HepG2 (cell line): ENCODE results near the gene TCF25. TPM values are rescaled to one million over a fixed set of nuclear protein-coding genes. Genes with fewer than 3 reads are reported as not detected.

Source experiments
- FOXO1 ChIP-seq: sonication (generic); formaldehyde crosslinking; IDR thresholded peaks from 2 replicates; pipeline ENCODE4 v1.4.0; 2020; ENCODE audit warnings: missing genetic modification reagents
- GATAD2A ChIP-seq: IDR thresholded peaks from 2 replicates; pipeline ENCODE4 v1.6.1; 2016
- JUND ChIP-seq: sonication (generic); formaldehyde crosslinking; IDR thresholded peaks from 2 replicates; pipeline ENCODE4 v1.8.0; 2022; ENCODE audit warnings: mild to moderate bottlenecking, missing genetic modification reagents
- NR1H2 ChIP-seq: sonication (generic); formaldehyde crosslinking; IDR thresholded peaks from 2 replicates; pipeline ENCODE4 v1.8.1; 2022; ENCODE audit warnings: low read depth, missing genetic modification reagents, borderline replicate concordance
- SMYD3 ChIP-seq: sonication (generic); formaldehyde crosslinking; IDR thresholded peaks from 2 replicates; pipeline ENCODE4 v1.8.1; 2023; ENCODE audit warnings: mild to moderate bottlenecking, missing genetic modification reagents
- SP2 ChIP-seq: sonication (generic); formaldehyde crosslinking; IDR thresholded peaks from 2 replicates; pipeline ENCODE4 v1.5.1; 2020; ENCODE audit warnings: mild to moderate bottlenecking, missing genetic modification reagents
- ZBTB7A ChIP-seq: sonication (generic); formaldehyde crosslinking; IDR thresholded peaks from 2 replicates; pipeline ENCODE4 v1.8.0; 2022; ENCODE audit warnings: mild to moderate bottlenecking, missing genetic modification reagents
- ZNF24 ChIP-seq: fragments of 450-650 bp; IDR thresholded peaks from 2 replicates; pipeline ENCODE4 v1.6.1; 2017; ENCODE audit warnings: antibody characterized with exemption, mild to moderate bottlenecking
- ZNF329 ChIP-seq: sonication (generic); formaldehyde crosslinking; IDR thresholded peaks from 2 replicates; pipeline ENCODE4 v1.9.0; 2021; ENCODE audit warnings: low read depth, mild to moderate bottlenecking, missing genetic modification reagents
- ZNF672 ChIP-seq: sonication (generic); formaldehyde crosslinking; IDR thresholded peaks from 2 replicates; pipeline ENCODE4 v1.8.1; 2022; ENCODE audit warnings: missing genetic modification reagents
- ZNF737 ChIP-seq: sonication (generic); formaldehyde crosslinking; IDR thresholded peaks from 2 replicates; pipeline ENCODE4 v1.5.0; 2020; ENCODE audit warnings: missing genetic modification reagents, mild to moderate bottlenecking, borderline replicate concordance
- polyA plus RNA-seq, 8 experiments: library from polyadenylated mRNA; depleted of rRNA in 3 of 8; stranded (reverse) in 7 of 8; unstranded in 1 of 8; fragments of >200 nt; fragmentation: Illumina TruSeq in 4 of 8; extraction: Trizol in 4 of 8; gene quantifications; 2 replicates each; pipeline versions ENCODE4 v1.2.1 to v1.2.3, GENCODE V29; 2011 to 2016; ENCODE audit warnings: low read depth in 4 of 8, missing spikeins in 1 of 8, mixed read lengths in 1 of 8; ENCODE audit not compliant: insufficient read depth in 1 of 8
- total RNA-seq, 5 experiments: library from RNA; depleted of rRNA; stranded (reverse); fragments of >200 nt; fragmentation: Illumina TruSeq; extraction: Trizol; gene quantifications; 2 replicates each; pipeline ENCODE4 v1.2.3, GENCODE V29; 2016; ENCODE audit warnings: low read depth in 1 of 5
- TF ChIP-seq, protein P1 (sequence below): sonication (generic); formaldehyde crosslinking; IDR thresholded peaks from 2 replicates; pipeline ENCODE4 v1.8.0; 2023; ENCODE audit warnings: mild to moderate bottlenecking, missing genetic modification reagents
- TF ChIP-seq, protein P2 (sequence below): sonication (generic); formaldehyde crosslinking; IDR thresholded peaks from 2 replicates; pipeline ENCODE4 v1.8.0; 2022; ENCODE audit warnings: mild to moderate bottlenecking, missing genetic modification reagents, borderline replicate concordance
- TF ChIP-seq, protein P3 (sequence below): sonication (generic); formaldehyde crosslinking; IDR thresholded peaks from 2 replicates; pipeline ENCODE4 v1.4.0; 2020; ENCODE audit warnings: low read depth, mild to moderate bottlenecking, missing genetic modification reagents
- TF ChIP-seq, protein P4 (sequence below): sonication (generic); formaldehyde crosslinking; IDR thresholded peaks from 2 replicates; pipeline ENCODE4 v1.9.0; 2022; ENCODE audit warnings: low read depth, missing genetic modification reagents

The TCF25 gene
- total and polyA plus RNA-seq, 2 of the 13 experiments (the other 11 are each of a cell fraction or from before 2014, with no cell fraction given): 138 to 206 TPM

DNA sequence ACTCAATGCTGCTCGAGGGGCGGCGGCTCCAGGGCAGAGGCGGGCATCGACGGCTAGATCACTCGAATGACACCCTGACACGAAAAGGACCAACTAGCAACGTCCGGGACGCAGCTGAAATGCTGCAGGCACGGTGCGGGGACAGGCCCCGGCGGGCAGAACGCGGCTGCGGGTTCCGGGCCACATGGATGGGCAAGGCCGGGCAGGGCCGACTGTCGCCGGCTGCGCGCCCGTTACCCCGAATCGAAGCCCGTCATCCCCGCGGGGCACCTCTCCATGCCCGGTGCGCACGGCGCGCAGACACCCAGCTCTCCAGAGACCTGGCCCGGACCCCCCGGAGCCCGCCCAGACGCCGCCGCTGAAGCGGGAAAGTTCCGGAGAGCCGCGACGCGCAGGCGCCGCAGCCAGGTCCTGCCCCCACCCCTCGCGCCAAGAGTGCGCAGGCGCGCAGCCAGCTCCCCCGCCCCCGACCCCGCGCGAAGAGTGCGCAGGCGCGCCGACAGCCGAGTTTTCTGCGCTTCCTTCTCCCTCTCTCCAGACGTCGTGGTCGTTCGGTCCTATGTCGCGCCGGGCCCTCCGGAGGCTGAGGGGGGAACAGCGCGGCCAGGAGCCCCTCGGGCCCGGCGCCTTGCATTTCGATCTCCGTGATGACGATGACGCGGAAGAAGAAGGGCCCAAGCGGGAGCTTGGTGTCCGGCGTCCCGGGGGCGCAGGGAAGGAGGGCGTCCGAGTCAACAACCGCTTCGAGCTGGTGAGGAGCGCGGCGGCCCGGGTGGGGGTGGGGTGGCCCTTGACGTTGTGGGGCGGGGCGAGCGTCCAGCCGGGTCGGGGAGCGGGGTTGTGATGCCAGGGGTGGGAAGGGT is at the start of gene TCF25 (continued):
- TF ChIP-seq, protein P1, sequence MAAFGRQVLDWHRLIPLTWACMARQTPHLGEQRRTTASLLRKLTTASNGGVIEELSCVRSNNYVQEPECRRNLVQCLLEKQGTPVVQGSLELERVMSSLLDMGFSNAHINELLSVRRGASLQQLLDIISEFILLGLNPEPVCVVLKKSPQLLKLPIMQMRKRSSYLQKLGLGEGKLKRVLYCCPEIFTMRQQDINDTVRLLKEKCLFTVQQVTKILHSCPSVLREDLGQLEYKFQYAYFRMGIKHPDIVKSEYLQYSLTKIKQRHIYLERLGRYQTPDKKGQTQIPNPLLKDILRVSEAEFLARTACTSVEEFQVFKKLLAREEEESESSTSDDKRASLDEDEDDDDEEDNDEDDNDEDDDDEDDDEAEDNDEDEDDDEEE (CRISPR knock-in tag): peak; percentile 92
- TF ChIP-seq, protein P2, sequence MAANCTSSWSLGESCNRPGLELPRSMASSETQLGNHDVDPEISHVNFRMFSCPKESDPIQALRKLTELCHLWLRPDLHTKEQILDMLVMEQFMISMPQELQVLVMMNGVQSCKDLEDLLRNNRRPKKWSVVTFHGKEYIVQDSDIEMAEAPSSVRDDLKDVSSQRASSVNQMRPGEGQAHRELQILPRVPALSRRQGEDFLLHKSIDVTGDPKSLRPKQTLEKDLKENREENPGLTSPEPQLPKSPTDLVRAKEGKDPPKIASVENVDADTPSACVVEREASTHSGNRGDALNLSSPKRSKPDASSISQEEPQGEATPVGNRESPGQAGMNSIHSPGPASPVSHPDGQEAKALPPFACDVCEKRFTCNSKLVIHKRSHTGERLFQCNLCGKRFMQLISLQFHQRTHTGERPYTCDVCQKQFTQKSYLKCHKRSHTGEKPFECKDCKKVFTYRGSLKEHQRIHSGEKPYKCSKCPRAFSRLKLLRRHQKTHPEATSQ (CRISPR knock-in tag): peak; percentile 61; the same call in 1 of the 2 replicates
- peak; percentile 86; the same call in 1 of the 2 replicates for TF ChIP-seq SMYD3 (CRISPR knock-in tag)
- TF ChIP-seq ZNF737 (CRISPR knock-in tag): peak; percentile 95
- no peak for TF ChIP-seq ZNF24
- TF ChIP-seq, protein P3, sequence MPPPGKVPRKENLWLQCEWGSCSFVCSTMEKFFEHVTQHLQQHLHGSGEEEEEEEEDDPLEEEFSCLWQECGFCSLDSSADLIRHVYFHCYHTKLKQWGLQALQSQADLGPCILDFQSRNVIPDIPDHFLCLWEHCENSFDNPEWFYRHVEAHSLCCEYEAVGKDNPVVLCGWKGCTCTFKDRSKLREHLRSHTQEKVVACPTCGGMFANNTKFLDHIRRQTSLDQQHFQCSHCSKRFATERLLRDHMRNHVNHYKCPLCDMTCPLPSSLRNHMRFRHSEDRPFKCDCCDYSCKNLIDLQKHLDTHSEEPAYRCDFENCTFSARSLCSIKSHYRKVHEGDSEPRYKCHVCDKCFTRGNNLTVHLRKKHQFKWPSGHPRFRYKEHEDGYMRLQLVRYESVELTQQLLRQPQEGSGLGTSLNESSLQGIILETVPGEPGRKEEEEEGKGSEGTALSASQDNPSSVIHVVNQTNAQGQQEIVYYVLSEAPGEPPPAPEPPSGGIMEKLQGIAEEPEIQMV: peak; percentile 46
- no peak for TF ChIP-seq NR1H2
- no peak for TF ChIP-seq SP2 (CRISPR knock-in tag)
- peak; percentile 77; the same call in 1 of the 2 replicates for TF ChIP-seq ZNF329 (CRISPR knock-in tag)
- TF ChIP-seq JUND (CRISPR knock-in tag): no peak; the same call in 1 of the 2 replicates
- no peak for TF ChIP-seq GATAD2A
- TF ChIP-seq, protein P4, sequence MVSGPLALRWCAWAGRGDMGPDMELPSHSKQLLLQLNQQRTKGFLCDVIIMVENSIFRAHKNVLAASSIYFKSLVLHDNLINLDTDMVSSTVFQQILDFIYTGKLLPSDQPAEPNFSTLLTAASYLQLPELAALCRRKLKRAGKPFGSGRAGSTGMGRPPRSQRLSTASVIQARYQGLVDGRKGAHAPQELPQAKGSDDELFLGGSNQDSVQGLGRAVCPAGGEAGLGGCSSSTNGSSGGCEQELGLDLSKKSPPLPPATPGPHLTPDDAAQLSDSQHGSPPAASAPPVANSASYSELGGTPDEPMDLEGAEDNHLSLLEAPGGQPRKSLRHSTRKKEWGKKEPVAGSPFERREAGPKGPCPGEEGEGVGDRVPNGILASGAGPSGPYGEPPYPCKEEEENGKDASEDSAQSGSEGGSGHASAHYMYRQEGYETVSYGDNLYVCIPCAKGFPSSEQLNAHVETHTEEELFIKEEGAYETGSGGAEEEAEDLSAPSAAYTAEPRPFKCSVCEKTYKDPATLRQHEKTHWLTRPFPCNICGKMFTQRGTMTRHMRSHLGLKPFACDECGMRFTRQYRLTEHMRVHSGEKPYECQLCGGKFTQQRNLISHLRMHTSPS: peak; percentile 29; the same call in 1 of the 2 replicates
- TF ChIP-seq FOXO1 (CRISPR knock-in tag): peak; percentile 61
- peak; percentile 51 for TF ChIP-seq ZBTB7A (CRISPR knock-in tag)
- no peak for TF ChIP-seq ZNF672 (CRISPR knock-in tag)
